ENCODE data around the gene POU1F1. TPM values are rescaled to one million over a fixed set of nuclear protein-coding genes. Genes with fewer than 3 reads are reported as not detected.
"Not testable (repeated sequence)": the region's sequence is repeated elsewhere in the genome, so short reads cannot be mapped to it uniquely, and the experiment has no call there.

The POU1F1 gene, protein sequence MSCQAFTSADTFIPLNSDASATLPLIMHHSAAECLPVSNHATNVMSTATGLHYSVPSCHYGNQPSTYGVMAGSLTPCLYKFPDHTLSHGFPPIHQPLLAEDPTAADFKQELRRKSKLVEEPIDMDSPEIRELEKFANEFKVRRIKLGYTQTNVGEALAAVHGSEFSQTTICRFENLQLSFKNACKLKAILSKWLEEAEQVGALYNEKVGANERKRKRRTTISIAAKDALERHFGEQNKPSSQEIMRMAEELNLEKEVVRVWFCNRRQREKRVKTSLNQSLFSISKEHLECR
- not detected for total RNA-seq

DNA sequence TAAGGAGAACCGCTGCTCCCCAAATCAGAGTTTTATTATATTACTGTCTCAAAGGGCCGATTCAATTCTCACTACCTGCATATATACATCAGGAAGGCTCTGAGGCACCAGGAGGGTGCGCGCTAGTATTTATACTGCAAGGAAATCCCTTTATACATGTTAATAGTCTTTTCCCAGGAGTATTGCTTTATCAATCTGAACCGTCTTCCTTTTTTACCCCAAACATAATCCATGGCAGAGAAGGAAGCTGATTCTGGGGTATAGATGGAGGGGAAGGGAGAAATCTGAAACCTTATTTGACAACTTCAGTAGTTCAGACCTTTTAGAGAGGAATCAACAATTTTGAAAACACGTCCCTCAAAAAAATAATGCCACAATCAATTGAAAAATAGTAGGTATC is at the start of gene POU1F1:
TSS of gene POU1F1 (minus strand) at position 101 of the 400 bp plus-strand sequence. CDS start 122 bp downstream, outside the sequence.
- Mint-ChIP-seq H3K4me3 (no peak within 1 kb of the TSS), H3K9me3 (no peaks in the 10 kb centered on the region), H3K36me3 (ENCODE audit: low read depth) (no peaks in the 10 kb centered on the region), H3K27ac (no peak within 1 kb of the TSS), H3K4me1 (no peaks in the 10 kb centered on the region), H3K27me3 (peaks cover 6% of the 10 kb centered on the region)
- no peak for ATAC-seq (replicated peaks)

DNA sequence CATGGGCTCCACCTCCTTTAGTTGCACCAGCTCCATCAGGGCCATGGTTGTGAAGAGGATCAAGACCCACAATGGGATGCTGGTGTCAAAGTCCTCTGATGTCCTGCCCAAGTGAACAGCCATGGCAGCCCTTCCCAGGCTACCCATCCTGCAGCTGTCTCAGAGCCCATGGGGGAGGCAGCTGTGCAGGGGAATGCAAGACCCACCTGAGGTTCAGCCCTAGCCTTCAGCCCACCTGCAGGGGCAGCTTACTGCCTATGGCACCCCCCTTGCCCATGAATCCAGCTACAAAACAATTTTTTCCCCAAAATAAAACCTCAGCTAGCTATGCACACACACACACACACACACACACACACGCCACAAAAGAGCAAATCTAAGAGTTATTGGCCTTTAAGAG is 48.2 kb upstream of the POU1F1 start:
- Mint-ChIP-seq H3K4me1 (no peaks in the 10 kb centered on the region), H3K4me3 (no peak overlapping the region), H3K36me3 (ENCODE audit: low read depth) (no peaks in the 10 kb centered on the region), H3K9me3 (peaks cover 3% of the 10 kb centered on the region), H3K27me3 (peaks cover 27% of the 10 kb centered on the region), H3K27ac (no peak overlapping the region)
- ATAC-seq (replicated peaks) = no peak

GRCh38 chr3:87320756-87321626 is 44.6 kb upstream of the POU1F1 start:
- H3K4me1 Mint-ChIP-seq = no peaks in the 10 kb centered on the region
- H3K36me3 Mint-ChIP-seq (ENCODE audit: low read depth) = no peaks in the 10 kb centered on the region

DNA sequence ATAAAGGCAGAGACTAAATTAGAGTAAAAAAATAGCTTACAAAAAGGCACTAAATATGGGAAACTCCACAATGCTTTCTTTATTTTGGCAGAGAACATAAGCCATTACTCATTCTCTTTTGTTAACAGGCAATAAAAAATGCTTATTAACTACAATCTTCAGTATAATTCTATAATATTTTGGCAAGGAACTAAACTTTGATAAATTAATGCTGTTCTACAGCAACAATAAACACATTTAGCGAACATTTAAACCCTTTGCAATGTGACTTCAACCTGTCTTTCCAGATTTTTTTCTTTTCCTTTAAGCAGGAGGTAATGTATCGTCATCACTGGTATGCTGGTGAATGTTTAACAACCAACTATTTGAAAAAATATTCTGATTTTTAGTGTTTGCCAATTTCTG is 42.2 kb upstream of the POU1F1 start:
- no peaks in the 10 kb centered on the region for H3K36me3 Mint-ChIP-seq (ENCODE audit: low read depth)
- no peak overlapping the region for H3K4me3 Mint-ChIP-seq
- ATAC-seq (replicated peaks) = no peak
- H3K27ac Mint-ChIP-seq = no peak overlapping the region
- H3K9me3 Mint-ChIP-seq = peaks cover 3% of the 10 kb centered on the region
- no peaks in the 10 kb centered on the region for H3K4me1 Mint-ChIP-seq
- peaks cover 27% of the 10 kb centered on the region for H3K27me3 Mint-ChIP-seq

More at GRCh38 chr3:87320756-87321626, 44.6 kb upstream of the POU1F1 start:
- Mint-ChIP-seq H3K4me3 (no peak overlapping the region), H3K27ac (no peak overlapping the region), H3K9me3 (peaks cover 3% of the 10 kb centered on the region), H3K27me3 (peaks cover 30% of the 10 kb centered on the region)
- no peak for ATAC-seq (replicated peaks)

GRCh38 chr3:87317779-87318178 is 41.4 kb upstream of the POU1F1 start:
- H3K9me3 Mint-ChIP-seq = no peaks in the 10 kb centered on the region
- no peak overlapping the region for H3K4me3 Mint-ChIP-seq
- peaks cover 24% of the 10 kb centered on the region for H3K27me3 Mint-ChIP-seq
- no peaks in the 10 kb centered on the region for H3K4me1 Mint-ChIP-seq
- no peaks in the 10 kb centered on the region for H3K36me3 Mint-ChIP-seq (ENCODE audit: low read depth)
- no peak overlapping the region for H3K27ac Mint-ChIP-seq
- no peak for ATAC-seq (replicated peaks)

- no peaks in the 10 kb centered on the region for H3K36me3 Mint-ChIP-seq (ENCODE audit: low read depth)
- H3K4me1 Mint-ChIP-seq = no peaks in the 10 kb centered on the region
- H3K27me3 Mint-ChIP-seq = peaks cover 5% of the 10 kb centered on the region
- H3K27ac Mint-ChIP-seq = no peak overlapping the region
- ATAC-seq (replicated peaks) = peak; percentile 86
- no peaks in the 10 kb centered on the region for H3K9me3 Mint-ChIP-seq
- H3K4me3 Mint-ChIP-seq = no peak overlapping the region
These were observed 37.3 kb upstream of the POU1F1 start for GRCh38 chr3:87313641-87314040.

GRCh38 chr3:87311309-87311708 is 34.9 kb upstream of the POU1F1 start:
- H3K4me3 Mint-ChIP-seq = no peak overlapping the region
- no peaks in the 10 kb centered on the region for H3K9me3 Mint-ChIP-seq
- peaks cover 3% of the 10 kb centered on the region for H3K27me3 Mint-ChIP-seq
- no peaks in the 10 kb centered on the region for H3K4me1 Mint-ChIP-seq
- no peak overlapping the region for H3K27ac Mint-ChIP-seq
- H3K36me3 Mint-ChIP-seq (ENCODE audit: low read depth) = no peaks in the 10 kb centered on the region
- ATAC-seq (replicated peaks) = peak; percentile 84

DNA sequence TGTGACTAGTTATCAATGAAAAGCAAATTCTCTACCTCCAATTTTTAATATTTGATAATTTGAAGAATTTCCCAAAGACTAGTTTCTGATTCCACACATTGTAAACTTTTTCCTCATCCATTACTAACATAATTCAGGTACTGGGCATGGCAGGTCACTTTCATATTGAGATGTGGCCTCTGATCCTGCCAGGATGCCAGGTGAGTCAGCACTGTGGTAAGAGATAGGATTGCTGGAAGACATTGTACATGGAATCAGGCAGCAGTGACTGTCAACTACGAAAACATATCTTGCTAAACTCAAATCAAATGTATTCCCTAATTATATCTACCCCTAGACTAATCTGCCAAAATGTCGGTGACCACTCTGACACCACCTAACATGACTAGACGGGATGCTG is 33.2 kb upstream of the POU1F1 start:
- no peak for ATAC-seq (replicated peaks)
- Mint-ChIP-seq H3K27ac (no peak overlapping the region), H3K9me3 (no peaks in the 10 kb centered on the region), H3K27me3 (peaks cover 7% of the 10 kb centered on the region), H3K36me3 (ENCODE audit: low read depth) (no peaks in the 10 kb centered on the region), H3K4me1 (no peaks in the 10 kb centered on the region), H3K4me3 (no peak overlapping the region)

- Mint-ChIP-seq H3K27me3 (peaks cover 10% of the 10 kb centered on the region), H3K27ac (no peak overlapping the region), H3K9me3 (no peaks in the 10 kb centered on the region), H3K4me3 (no peak overlapping the region), H3K36me3 (ENCODE audit: low read depth) (no peaks in the 10 kb centered on the region), H3K4me1 (no peaks in the 10 kb centered on the region)
- no peak for ATAC-seq (replicated peaks)
These were observed 31.4 kb upstream of the POU1F1 start for GRCh38 chr3:87307805-87308204.

- H3K27ac Mint-ChIP-seq = no peak overlapping the region
- H3K9me3 Mint-ChIP-seq = no peaks in the 10 kb centered on the region
- H3K27me3 Mint-ChIP-seq = peaks cover 10% of the 10 kb centered on the region
- no peaks in the 10 kb centered on the region for H3K4me1 Mint-ChIP-seq
- no peaks in the 10 kb centered on the region for H3K36me3 Mint-ChIP-seq (ENCODE audit: low read depth)
- ATAC-seq (replicated peaks) = no peak
- H3K4me3 Mint-ChIP-seq = no peak overlapping the region
These were observed 29.1 kb upstream of the POU1F1 start for GRCh38 chr3:87305517-87305916.

DNA sequence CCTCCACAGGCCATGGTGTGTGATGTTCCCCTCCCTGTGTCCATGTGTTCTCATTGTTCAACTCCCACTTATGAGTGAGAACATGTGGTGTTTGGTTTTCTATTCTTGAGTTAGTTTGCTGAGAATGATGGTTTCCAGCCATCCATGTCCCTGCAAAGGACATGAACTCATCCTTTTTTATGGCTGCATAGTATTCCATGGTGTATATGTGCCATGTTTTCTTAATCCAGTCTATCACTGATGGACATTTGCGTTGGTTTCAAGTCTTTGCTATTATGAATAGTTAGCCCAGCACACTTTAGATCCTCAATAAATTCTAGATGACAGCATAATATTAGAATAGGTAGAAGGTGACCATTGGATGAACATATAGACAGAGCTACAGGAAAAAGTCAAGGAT is 28.6 kb upstream of the POU1F1 start:
- not testable (repeated sequence) for ATAC-seq (replicated peaks); H3K27ac Mint-ChIP-seq
- H3K27me3 Mint-ChIP-seq = peaks cover 10% of the 10 kb centered on the region

DNA sequence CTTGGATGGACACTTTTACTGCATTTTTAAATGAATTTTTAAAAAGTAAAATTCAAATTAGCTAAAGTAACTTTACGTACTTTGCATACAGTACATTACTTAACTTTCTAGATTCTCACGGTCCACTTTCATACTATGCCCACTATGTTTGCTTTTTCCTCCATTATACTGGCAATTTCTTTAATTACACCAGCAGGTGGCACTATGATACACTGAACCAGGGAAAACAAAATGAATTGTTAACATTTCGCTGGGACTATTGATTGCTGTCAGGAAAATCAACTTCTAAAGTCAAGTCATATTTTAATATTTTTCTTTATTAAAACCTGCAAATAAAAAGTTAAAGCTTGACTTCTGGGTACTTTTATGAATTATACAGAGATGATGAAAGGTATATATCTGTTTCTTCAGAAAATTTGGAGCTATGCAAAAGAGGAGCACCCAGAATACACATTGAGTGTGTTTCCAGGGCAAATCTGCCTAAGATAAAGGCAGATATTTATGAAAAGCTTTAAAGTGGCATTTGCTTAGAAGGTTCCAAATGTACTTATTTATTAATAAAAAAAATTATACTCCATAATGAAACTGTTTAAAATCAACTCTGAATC is 21.8 kb upstream of the POU1F1 start:
- H3K27ac Mint-ChIP-seq = no peak overlapping the region
- H3K4me3 Mint-ChIP-seq = no peak overlapping the region
- ATAC-seq (replicated peaks) = peak; percentile 45
- H3K9me3 Mint-ChIP-seq = no peaks in the 10 kb centered on the region
- no peaks in the 10 kb centered on the region for H3K27me3 Mint-ChIP-seq
- no peaks in the 10 kb centered on the region for H3K36me3 Mint-ChIP-seq (ENCODE audit: low read depth)
- no peaks in the 10 kb centered on the region for H3K4me1 Mint-ChIP-seq

More for the DNA sequence above, 28.6 kb upstream of the POU1F1 start:
- not testable (repeated sequence) for H3K4me1 Mint-ChIP-seq; H3K4me3 Mint-ChIP-seq; H3K9me3 Mint-ChIP-seq; H3K36me3 Mint-ChIP-seq (ENCODE audit: low read depth)

DNA sequence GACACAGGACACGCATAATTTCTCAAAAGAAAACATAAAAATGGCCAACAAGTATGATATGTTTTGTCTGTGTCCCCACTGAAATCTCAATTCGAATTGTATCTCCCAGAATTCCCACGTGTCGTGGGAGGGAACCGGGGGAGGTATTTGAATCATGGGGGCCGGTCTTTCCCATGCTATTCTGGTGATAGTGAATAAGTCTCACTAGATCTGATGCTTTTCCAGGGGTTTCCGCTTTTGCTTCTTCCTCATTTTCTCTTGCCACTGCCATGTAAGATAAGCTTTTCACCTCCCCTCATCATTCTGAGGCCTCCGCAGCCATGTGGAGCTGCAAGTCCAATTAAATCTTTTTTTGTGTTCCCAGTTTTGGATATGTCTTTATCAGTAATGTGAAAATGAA is 12.1 kb upstream of the POU1F1 start:
- no peaks in the 10 kb centered on the region for H3K9me3 Mint-ChIP-seq
- H3K4me3 Mint-ChIP-seq = no peak overlapping the region
- no peaks in the 10 kb centered on the region for H3K4me1 Mint-ChIP-seq
- H3K27ac Mint-ChIP-seq = no peak overlapping the region
- no peaks in the 10 kb centered on the region for H3K36me3 Mint-ChIP-seq (ENCODE audit: low read depth)
- peaks cover 6% of the 10 kb centered on the region for H3K27me3 Mint-ChIP-seq
- ATAC-seq (replicated peaks) = no peak

- H3K36me3 Mint-ChIP-seq (ENCODE audit: low read depth) = no peaks in the 10 kb centered on the region
- no peaks in the 10 kb centered on the region for H3K4me1 Mint-ChIP-seq
- H3K4me3 Mint-ChIP-seq = no peak overlapping the region
- peaks cover 10% of the 10 kb centered on the region for H3K27me3 Mint-ChIP-seq
- H3K27ac Mint-ChIP-seq = peak overlapping the region; percentile 32
- H3K9me3 Mint-ChIP-seq = no peaks in the 10 kb centered on the region
- peak; percentile 98 for ATAC-seq (replicated peaks)
These were observed 10.6 kb upstream of the POU1F1 start for GRCh38 chr3:87287011-87287410.

All from activated T-helper 17 cell treated with anti-CD3 and anti-CD28 coated beads, Interleukin-2, amount 50 U/mL, for 72 hours (primary cell).